GM12865 (cell line): ENCODE measurements around the gene FCN1.

Source experiments
- DNase-seq: peaks from one replicate; pipeline ENCODE4 v3.0.0; 2010; ENCODE audit warnings: low read depth
- H3K4me3 ChIP-seq: 2 replicates; pipeline ENCODE4 v1.5.1; 2011; ENCODE audit warnings: mild to moderate bottlenecking, low read depth, low read length, control low read depth
- TF ChIP-seq, protein P1 (sequence below): IDR thresholded peaks from 2 replicates; pipeline ENCODE4 v1.5.1; 2011; ENCODE audit warnings: low read length, control low read depth, low read depth, inconsistent platforms; ENCODE audit not compliant: insufficient read depth; ENCODE audit errors: missing control alignments

The FCN1 gene

DNA sequence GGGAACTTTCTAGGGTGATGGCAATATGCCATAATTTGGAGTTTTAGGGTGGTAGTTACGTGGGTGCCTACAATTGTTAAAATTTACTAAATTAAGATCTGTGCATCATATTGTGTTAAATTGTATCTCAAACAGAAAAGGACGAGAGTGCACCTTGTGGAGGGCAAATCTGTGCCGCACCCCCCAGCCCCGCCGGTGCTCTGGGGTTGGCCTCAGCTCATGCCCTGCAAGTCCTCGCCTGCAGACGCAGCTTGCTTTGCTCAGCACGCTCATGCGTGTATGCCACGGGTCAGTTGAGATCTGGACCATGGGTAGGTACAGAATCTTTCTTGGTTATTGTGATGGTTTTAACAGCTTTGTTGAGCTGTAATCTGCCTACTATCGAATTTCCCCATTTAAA lies 33.7 kb upstream of the FCN1 start:
- TF ChIP-seq, protein P1, sequence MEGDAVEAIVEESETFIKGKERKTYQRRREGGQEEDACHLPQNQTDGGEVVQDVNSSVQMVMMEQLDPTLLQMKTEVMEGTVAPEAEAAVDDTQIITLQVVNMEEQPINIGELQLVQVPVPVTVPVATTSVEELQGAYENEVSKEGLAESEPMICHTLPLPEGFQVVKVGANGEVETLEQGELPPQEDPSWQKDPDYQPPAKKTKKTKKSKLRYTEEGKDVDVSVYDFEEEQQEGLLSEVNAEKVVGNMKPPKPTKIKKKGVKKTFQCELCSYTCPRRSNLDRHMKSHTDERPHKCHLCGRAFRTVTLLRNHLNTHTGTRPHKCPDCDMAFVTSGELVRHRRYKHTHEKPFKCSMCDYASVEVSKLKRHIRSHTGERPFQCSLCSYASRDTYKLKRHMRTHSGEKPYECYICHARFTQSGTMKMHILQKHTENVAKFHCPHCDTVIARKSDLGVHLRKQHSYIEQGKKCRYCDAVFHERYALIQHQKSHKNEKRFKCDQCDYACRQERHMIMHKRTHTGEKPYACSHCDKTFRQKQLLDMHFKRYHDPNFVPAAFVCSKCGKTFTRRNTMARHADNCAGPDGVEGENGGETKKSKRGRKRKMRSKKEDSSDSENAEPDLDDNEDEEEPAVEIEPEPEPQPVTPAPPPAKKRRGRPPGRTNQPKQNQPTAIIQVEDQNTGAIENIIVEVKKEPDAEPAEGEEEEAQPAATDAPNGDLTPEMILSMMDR = no peak
- no peak for DNase-seq
- H3K4me3 ChIP-seq = no peak overlapping the region

DNA sequence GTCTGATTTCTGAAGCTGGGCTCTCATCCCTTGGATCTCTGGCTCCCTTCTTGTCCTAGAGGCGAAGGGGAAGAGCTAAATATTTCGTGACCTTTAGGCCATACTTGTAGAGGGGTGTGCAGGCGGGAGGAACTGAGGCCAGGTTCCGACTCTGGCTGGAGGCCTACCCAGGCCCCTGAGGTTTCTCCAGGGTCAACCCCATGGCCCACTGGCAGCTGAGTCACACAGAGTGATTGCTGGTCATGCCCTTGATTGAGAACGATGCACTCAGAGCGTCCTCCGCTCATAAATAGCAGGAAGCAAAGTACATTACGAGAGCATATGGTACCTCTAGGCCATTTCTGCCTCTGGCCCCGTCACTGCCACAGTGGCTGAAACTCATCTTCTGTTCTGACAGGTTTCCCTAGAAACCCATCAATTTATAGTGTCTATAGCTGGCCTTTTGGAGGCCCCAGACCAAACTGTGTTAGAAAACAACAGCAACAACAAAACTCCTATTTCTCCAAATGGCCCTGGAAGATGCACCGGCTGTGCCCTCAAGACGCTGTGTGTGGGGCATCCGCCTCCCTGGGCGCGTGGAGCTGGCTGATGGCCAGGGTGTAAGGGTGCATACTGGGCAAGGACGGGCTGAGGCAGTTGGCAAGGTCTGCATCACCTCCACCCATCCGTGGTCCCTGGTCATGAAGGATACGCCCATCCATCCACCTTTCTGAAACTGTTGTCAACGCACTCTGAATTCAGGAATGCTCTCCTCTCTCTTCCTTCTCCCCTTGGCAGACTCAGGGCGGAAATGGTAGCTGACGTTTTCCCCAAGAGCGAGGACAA lies 32.9 kb upstream of the FCN1 start:
- DNase-seq = no peak
- H3K4me3 ChIP-seq = no peak overlapping the region
- TF ChIP-seq, protein P1 = no peak

DNA sequence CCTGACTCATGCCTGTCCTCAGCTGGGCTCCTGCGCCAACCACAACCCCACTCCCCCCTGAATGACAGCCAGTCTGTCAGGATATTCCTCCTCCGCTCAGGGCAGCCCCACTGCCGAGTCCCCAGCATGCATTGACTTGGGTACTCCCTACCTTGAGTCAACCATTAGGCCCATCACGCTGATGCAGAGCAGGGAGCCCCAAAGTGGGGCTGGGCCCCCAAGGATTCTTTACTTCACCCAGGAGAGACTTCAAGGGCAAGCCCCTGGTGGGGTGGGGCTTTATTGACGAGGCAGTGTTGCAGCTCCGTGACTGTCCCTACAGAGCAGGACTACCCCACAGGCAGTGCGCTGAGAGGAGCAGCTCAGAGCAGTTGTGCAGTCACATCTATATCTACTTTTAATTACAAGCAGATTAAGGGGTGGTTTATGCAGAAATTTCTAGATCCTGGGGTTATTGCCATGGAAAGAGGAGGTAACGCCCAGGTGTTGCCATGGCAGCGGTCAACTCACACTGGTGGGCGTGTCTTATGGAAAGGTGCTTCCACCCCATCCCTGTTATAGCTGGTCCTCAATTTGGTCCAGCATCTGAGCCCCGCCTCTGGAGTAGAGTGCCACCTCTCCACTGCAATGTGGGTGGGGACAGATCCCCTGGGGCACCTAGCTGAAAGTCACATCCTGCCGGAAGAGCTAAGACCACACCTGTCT lies 32.1 kb upstream of the FCN1 start:
- no peak for DNase-seq
- TF ChIP-seq, protein P1 = no peak
- H3K4me3 ChIP-seq = no peak overlapping the region

DNA sequence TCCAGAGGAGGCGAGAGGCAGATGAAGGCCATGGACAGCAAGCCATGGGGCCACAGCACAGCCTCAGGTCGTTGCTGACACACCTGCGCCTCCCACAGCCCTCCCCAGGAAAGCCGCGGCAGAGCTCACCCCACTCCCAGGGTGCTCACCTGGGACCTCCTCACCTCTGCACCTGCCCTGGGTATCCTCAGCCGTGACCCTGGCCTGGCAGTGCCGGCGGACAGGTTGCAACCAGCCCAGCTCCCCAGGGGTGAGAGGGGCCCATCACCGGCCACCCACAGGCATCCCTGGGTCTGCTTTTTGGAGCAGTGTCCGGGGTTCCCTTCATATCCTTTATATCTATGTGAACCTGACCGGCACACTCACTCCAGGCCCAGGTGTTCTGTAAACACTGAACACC lies 30.4 kb upstream of the FCN1 start:
- TF ChIP-seq, protein P1 = no peak
- H3K4me3 ChIP-seq = no peak overlapping the region
- no peak for DNase-seq

DNA sequence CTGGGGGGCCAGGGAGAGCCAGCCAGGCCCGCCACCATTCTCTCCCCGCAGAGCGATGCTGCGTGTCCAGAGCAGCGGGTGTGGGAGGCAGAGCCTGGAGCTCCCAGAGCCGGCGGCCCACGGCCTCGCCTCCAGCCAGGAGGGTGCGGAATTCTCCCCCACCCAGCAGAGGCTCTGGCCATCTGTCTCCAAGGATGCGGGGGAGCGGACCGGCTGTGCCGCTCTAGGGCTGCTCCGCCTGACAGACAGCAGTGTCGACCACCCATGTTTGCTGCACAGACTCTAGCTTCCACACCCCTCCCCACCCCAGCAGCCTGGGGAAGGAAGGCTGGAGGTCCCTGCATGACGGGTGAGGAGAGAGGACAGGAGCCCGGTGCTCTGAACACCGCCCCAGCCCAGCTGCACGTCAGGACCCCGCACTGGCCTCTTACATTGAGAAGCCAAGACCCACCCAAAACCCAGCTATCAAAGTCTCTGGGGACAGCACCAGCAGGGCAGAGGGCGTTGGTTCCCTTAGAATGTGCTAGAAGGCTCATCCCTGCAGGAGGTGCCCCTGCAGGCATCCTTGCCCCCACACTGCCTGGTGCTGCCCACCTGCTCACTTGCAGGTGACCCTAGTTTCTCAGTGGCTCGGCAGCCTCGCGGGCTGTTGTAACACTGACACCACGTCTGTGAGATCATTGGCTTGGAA lies 29.7 kb upstream of the FCN1 start:
- DNase-seq = no peak
- TF ChIP-seq, protein P1 = no peak
- no peak overlapping the region for H3K4me3 ChIP-seq

DNA sequence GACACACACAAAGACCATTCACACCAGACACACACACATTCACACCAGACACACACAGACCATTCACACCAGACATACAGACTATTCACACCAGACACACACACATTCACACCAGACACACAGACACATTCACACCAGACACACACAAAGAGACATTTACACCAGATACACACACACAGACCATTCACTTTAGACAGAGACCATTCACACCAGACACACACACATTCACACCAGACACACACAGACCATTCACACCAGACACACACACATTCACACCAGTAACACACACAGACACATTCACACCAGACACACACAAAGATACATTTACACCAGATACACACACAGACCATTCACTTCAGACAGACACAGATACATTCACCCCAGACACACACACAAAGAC lies 29.0 kb upstream of the FCN1 start:
- no peak overlapping the region for H3K4me3 ChIP-seq
- no peak for DNase-seq
- TF ChIP-seq, protein P1 = no peak
